Stimulated activated CD8-positive, alpha-beta memory T cell treated with anti-CD3 and anti-CD28 coated beads, Interleukin-4, amount 100 ng/mL, for 48 hours (primary cell): ENCODE measurements around the gene EIF3K.
A peak's percentile ranks its signal among the peaks of the same experiment; 100 is the strongest.
"Not testable (repeated sequence)": the region's sequence is repeated elsewhere in the genome, so short reads cannot be mapped to it uniquely, and the experiment has no call there.

Experiments
- DNase-seq: peaks from one replicate; pipeline ENCODE4 v3.0.0-alpha.2; 2020

Gene EIF3K

GRCh38 chr19:38618590-38619360, at the start of gene EIF3K:
Gene EIF3K (plus strand): TSS chr19:38619188. CDS start chr19:38619269, 81 bp downstream.
- peak; percentile 99 for DNase-seq

- no peak for DNase-seq
Measured at GRCh38 chr19:38569368-38569983, 49.5 kb upstream of the EIF3K start.

GRCh38 chr19:38571682-38572081, 47.3 kb upstream of the EIF3K start:
- no peak for DNase-seq

GRCh38 chr19:38577826-38578225, 41.2 kb upstream of the EIF3K start:
- DNase-seq = no peak

GRCh38 chr19:38579304-38579703, 39.7 kb upstream of the EIF3K start:
- not testable (repeated sequence) for DNase-seq

- no peak for DNase-seq
Measured at GRCh38 chr19:38580080-38580479, 38.9 kb upstream of the EIF3K start.

- no peak for DNase-seq
Measured at GRCh38 chr19:38583219-38583984, 35.6 kb upstream of the EIF3K start.

- no peak for DNase-seq
Measured at GRCh38 chr19:38583985-38584305, 35.0 kb upstream of the EIF3K start.

- no peak for DNase-seq
Measured at GRCh38 chr19:38587562-38587961, 31.4 kb upstream of the EIF3K start.

- DNase-seq = no peak
Measured at GRCh38 chr19:38588041-38588440, 30.9 kb upstream of the EIF3K start.

- no peak for DNase-seq
Measured at GRCh38 chr19:38592940-38593339, 26.0 kb upstream of the EIF3K start.

GRCh38 chr19:38596057-38596981, 22.7 kb upstream of the EIF3K start:
- peak; percentile 69 for DNase-seq

GRCh38 chr19:38597075-38597474, 21.9 kb upstream of the EIF3K start:
- no peak for DNase-seq

GRCh38 chr19:38599722-38600121, 19.3 kb upstream of the EIF3K start:
- DNase-seq = no peak

GRCh38 chr19:38602856-38603255, 16.1 kb upstream of the EIF3K start:
- DNase-seq = not testable (repeated sequence)

GRCh38 chr19:38606131-38606530, 12.9 kb upstream of the EIF3K start:
- DNase-seq = no peak

- DNase-seq = no peak
Measured at GRCh38 chr19:38614289-38614688, 4.7 kb upstream of the EIF3K start.

GRCh38 chr19:38615007-38615581, 3.9 kb upstream of the EIF3K start:
- no peak for DNase-seq

- no peak for DNase-seq
Measured at GRCh38 chr19:38616265-38616664, 2.7 kb upstream of the EIF3K start.

- peak; percentile 50 for DNase-seq
Measured at GRCh38 chr19:38617283-38617763, 1.7 kb upstream of the EIF3K start.

GRCh38 chr19:38617764-38618589, 1.0 kb upstream of the EIF3K start, which contains the start of gene MAP4K1:
Gene MAP4K1 (minus strand): TSS chr19:38617953. CDS start chr19:38617895, 58 bp downstream.
- DNase-seq = peak; percentile 80
